HG03064 (cell line): ENCODE results near the gene SLC46A3.
"Not testable (repeated sequence)": the region's sequence is repeated elsewhere in the genome, so short reads cannot be mapped to it uniquely, and the experiment has no call there.

ENCODE experiments used
- ATAC-seq: cut with Tn5 transposase; IDR thresholded peaks from one replicate; pipeline ENCODE4 v1.9.1; 2021; ENCODE audit warnings: low read depth; ENCODE audit not compliant: unreplicated experiment

Gene SLC46A3

GRCh38 chr13:28685892-28686291 lies 32.9 kb downstream of the SLC46A3 start:
- no peak for ATAC-seq

GRCh38 chr13:28685114-28685513 lies 33.7 kb downstream of the SLC46A3 start:
- no peak for ATAC-seq

GRCh38 chr13:28684257-28684656 lies 34.5 kb downstream of the SLC46A3 start:
- no peak for ATAC-seq

- not testable (repeated sequence) for ATAC-seq
These were observed 35.6 kb downstream of the SLC46A3 start for GRCh38 chr13:28683169-28683568.

- no peak for ATAC-seq
These were observed 38.2 kb downstream of the SLC46A3 start for GRCh38 chr13:28680541-28680940.

- no peak for ATAC-seq
These were observed 39.1 kb downstream of the SLC46A3 start for GRCh38 chr13:28679628-28680027.

- ATAC-seq: no peak
These were observed 40.0 kb downstream of the SLC46A3 start for GRCh38 chr13:28678809-28679208.

GRCh38 chr13:28671126-28671792 lies 47.5 kb downstream of the SLC46A3 start:
- ATAC-seq: no peak

GRCh38 chr13:28666897-28667488 lies 51.8 kb downstream of the SLC46A3 start:
- ATAC-seq: no peak

GRCh38 chr13:28659621-28659970 lies 59.2 kb downstream of the SLC46A3 start:
- ATAC-seq: peak; percentile 19

GRCh38 chr13:28658796-28659620 lies 59.8 kb downstream of the SLC46A3 start, which contains the start of gene POMP:
Gene POMP, plus strand, starts transcription at chr13:28659130. Its CDS starts 55 bp downstream, at chr13:28659185.
- ATAC-seq: peak; percentile 76

GRCh38 chr13:28658539-28658795 lies 60.3 kb downstream of the SLC46A3 start:
- peak; percentile 13 for ATAC-seq

GRCh38 chr13:28657784-28658538 lies 60.8 kb downstream of the SLC46A3 start:
- ATAC-seq: no peak

- no peak for ATAC-seq
These were observed 63.2 kb downstream of the SLC46A3 start for GRCh38 chr13:28655561-28655960.

GRCh38 chr13:28654276-28654675 lies 64.5 kb downstream of the SLC46A3 start:
- ATAC-seq: no peak

- ATAC-seq: no peak
These were observed 65.7 kb downstream of the SLC46A3 start for GRCh38 chr13:28653111-28653510.

GRCh38 chr13:28651810-28652401 lies 66.9 kb downstream of the SLC46A3 start:
- no peak for ATAC-seq

GRCh38 chr13:28650284-28650683 lies 68.5 kb downstream of the SLC46A3 start:
- ATAC-seq: no peak
